GM11168 (cell line): ENCODE results near the gene GADD45GIP1.

Experiments
- in situ Hi-C: fragments of 300-500 bp; cut with MboI; formaldehyde crosslinking; loops from one replicate; pipeline ENCODE4 v1.12.0; 2022; ENCODE audit warnings: low sequenced_read_pairs; ENCODE audit not compliant: unreplicated experiment

Gene GADD45GIP1

DNA sequence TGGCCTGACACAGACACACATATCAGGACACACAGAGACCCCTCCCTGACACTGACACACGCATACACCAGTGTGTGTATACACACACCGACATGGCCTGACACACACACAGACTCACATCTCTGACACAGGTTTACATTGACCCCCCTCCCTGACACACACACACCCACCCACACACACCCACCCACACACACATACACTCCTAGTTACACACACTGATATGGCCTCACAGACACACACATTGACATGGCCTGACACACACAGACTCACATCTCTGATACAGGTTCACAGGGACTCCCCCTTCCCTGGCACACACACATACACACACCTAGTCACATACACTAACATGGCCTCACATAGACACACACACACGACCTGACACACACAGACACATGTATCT, 33.8 kb upstream of the GADD45GIP1 start:
- in situ Hi-C loops, result loop anchor here (5.0 kb wide), 1 partner anchor 41 kb away; no protein-coding TSS in a partner anchor

DNA sequence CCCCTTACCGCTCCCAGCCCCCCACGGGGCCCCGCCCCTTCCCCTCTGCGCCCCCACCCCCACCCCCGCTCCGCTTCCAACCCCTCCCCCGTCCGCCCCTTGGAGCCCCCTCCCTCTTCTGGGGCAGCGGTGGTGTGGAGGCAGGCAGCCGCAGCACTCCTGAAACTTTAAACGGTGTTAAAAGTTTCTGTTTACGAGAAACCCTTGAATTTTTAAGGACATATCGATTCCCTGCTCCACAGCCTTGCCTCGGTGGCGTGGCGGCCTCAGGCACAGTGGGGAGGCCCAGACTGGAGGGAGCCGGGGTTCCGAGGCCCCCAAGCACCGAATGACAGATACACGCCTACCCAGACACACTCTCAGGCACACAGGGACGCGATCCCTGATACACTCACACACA, 33.4 kb upstream of the GADD45GIP1 start:
- in situ Hi-C loops, result loop anchor here (5.0 kb wide), 1 partner anchor 42 kb away; no protein-coding TSS in a partner anchor

DNA sequence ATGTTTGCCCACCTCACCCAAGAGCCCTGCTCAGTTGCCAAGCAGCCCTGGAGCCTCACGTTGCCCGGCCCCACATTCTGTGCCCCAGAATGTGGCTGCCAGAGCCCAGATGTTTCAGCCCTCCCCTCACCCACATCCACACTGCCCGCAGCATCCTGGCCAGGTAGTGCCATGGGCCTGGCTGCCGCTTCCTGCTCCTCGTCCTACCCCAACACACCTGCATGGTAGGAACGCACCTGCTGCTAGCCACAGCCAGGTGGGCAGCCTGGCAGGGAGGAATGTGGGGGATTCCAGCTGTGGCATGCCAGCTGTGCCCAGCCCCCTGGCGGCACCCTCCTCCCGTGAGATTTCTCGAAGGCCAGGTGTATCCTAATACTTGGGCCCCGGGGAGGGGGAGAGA, 30.8 kb upstream of the GADD45GIP1 start:
- in situ Hi-C loops, result no loop called here

DNA sequence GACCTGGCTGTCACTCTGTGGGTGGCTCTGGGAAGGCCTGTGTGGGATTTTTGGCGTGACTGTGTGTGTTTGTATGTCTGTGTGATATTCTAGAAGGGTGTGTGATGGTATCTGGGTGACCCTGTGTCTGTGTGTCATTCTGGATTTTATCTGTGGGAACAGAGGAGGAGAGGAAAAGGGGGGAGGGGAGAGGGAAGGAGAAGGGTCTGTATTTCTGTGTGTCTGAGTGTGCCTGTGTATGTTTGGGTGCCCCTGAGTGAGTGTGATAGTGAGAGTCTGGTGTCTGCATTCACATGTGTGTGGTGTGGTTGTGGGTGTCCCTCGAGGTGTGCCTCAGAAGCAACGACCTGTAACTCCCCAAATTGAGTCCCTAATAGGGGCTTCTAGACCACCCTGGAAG, 30.2 kb upstream of the GADD45GIP1 start:
- in situ Hi-C loops, result no loop called here

DNA sequence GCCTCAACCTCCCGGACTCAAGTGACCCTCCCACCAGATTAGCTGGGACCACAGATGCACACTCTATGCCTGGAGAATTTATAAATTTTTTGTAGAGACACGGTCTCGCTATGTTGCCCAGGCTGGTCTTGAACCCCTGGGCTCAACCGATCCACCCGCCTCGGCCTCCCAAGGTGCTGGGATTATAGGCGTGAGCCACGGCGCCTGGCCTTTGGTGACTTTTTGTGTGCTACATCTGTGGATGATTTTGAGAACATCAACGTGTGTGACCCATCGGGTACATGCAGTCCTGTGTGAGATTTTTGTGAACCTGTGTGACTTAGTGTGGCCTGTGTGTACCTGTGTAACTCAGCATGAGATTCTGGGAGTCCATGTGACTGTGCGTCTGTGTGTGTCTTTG, 29.7 kb upstream of the GADD45GIP1 start:
- in situ Hi-C loops, result no loop called here

DNA sequence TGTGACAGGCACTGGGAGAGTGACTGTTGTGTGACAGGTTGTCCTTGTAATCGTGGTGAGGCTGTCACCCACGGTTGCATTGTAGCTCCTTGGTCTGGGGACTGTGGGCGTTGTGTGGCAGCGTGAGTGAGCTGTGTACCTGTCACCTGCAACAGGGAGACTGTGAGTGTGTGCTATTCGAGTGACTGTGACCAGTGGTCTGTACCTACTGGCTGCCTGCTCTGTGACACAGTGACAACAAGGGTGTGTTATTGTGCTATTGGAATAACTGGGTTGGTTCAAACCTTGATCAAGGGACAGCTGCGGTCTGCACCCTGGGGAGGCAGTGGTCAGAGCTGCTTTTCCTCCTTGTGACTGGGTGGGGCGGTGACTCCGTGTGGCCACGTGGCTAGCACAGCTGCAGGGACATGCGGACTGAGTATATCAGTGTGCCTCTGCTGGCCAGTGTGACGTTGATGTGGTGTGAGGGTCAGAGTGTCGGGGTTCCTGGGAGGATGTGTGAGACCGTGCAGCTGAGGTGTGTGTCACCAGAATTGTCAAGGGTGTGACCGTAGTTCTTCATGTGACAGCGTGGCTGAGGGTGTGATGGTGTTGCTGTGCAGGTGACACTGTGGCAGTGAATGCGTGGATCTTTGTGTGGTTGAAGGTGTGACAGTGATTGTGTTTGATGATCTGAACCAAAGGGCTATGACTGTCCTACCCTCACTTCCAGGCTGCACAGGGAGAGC, 28.2 kb upstream of the GADD45GIP1 start:
- in situ Hi-C loops, result no loop called here

DNA sequence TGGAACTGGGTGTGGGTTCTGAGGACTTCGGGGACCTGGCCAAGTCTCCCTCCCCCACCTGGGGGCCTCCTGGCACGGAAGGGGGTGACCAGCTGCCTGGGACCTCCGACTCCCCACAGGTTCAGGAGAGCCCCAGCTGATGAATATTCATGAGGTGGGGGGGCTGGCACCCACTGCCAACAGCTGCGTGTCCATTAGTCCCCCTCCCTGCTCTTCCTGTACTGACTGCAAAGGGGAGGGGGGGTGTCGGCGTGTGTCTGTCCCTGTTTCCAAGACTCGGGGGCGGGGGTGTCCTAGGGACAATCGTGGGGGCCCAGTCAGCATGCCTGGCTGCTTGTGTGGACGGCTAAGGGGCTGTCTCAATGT, 27.6 kb upstream of the GADD45GIP1 start:
- in situ Hi-C loops, result no loop called here

DNA sequence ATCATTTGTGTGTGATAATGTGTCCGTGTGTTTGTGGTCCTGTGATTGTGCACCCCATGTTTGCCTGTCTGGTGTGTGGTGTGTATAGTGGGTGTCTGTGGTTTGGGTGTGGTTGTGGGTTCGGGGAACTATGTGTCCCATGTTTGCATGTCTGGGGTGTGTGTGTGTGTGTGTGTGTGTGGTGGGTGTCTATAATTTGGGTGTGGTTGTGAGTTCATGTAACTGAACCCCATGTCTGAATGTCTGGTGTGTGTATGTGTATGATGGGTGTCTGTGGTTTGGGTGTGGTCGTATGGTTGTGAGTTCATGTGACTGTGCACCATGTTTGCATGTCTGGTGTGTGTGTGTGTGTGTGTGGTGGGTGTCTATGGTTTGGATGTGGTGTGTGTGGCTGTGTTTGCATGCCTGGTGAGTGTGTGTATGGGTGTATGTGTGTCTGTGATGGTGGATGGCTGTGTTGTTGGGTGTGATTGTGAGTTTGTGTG, 27.2 kb upstream of the GADD45GIP1 start:
- in situ Hi-C loops, result no loop called here

DNA sequence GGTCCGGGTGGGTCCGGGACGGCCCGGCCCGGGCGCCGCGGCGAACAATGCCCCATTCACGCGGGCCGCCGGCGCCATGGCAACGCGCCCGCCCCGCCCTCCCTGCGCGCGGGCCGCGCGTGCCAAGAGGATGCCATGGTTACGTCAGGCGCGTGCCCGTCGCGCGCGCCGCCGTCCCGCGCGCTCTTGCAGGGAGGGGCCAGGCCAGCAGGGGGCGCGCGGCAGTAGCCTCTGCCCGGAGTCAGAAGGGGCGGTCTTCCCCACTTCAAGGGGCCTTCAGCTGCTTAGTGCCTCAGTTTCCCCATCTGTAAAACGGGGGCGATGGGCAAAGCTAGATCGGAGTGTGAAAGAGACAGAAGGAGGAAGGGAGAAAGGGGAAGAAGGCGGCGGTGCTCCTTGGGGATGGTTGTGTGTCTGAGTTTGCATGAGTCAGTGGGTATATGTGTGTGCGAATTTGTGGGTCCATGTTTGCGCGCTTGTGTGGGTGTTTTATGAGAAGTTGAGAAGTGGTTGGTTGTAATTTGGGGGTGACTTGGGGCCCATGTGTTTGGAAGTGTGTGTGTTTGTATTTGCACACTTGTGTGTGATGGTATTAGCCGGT, 26.6 kb upstream of the GADD45GIP1 start:
- in situ Hi-C loops, result no loop called here

DNA sequence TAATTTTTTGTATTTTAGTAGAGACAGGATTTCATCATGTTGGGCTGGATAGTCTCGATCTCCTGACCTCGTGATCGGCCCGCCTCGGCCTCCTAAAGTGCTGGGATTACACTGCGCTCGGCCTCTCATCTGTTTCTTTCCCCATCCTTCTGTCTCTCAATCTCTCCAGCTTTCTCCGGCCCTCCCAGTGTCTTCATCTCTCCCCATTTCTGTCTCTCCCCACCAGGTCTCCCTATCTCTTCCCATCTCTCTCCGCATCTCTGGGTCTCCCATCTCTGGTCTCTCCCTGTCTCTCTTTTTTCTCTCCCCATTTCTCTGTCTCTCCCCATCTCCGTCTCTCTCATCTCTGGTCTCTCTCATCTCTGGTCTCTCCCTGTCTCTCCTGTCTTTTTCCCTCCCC, 26.1 kb upstream of the GADD45GIP1 start:
- in situ Hi-C loops, result no loop called here

DNA sequence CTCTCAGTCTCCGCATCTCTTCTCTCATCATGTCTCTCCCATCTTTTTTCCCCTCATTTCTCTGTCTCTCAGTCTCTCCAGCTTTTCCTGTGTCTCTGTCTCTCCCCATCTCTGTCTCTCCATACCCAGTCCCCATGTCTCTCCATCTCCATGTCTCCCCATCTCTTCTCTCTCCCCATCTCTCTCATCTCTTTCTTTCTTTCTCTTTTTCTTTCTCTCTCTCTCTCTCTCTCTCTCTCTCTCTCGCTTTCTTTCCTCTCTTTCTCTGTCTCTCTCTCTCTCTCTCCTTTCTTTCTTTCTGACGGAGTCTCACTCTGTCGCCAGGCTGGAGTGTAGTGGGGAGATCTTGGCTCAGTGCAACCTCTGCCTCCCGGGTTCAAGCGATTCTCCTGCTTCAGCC, 25.6 kb upstream of the GADD45GIP1 start:
- in situ Hi-C loops, result no loop called here

DNA sequence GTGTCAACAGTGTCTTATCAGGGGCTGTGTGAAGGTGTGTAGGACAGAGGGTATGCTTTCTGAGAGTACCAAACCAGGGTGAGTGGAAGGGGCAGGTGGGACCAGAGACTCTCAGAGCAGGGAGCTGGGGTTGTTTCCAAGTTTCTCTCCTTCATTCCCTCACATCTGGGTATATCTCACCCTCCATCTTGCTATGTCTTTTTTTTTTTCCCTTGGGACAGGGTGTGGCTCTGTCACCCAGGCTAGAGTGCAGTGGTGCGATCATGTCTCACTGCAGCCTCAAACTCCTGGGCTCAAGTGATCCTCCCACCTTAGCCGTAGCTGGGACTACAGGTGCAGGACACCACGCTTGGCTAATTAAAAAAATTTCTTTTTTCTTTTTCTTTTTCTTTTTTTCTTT, 23.0 kb upstream of the GADD45GIP1 start:
- in situ Hi-C loops, result loop anchor here (10.0 kb wide), 1 partner anchor 45 kb away; no protein-coding TSS in a partner anchor

DNA sequence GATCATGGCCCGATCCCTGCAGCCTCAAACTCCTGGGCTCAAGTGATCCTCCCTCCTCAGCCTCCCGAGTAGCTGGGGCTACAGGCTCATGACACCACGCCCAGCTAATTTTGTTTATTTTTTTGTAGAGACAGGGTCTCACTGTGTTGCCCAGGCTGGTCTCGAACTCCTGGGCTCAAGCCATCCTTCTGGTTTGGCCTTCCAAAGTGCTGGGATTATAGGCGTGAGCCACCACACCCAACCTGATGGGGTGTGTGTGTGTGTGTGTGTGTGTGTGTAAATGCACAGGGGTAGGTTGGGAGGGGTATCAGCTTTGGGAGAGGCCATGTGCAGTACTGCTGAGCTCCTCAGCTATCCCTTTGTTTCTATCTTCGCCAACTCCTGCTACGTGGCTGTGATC, 19.1 kb upstream of the GADD45GIP1 start:
- in situ Hi-C loops, result loop anchor here (10.0 kb wide), 1 partner anchor 49 kb away; no protein-coding TSS in a partner anchor

DNA sequence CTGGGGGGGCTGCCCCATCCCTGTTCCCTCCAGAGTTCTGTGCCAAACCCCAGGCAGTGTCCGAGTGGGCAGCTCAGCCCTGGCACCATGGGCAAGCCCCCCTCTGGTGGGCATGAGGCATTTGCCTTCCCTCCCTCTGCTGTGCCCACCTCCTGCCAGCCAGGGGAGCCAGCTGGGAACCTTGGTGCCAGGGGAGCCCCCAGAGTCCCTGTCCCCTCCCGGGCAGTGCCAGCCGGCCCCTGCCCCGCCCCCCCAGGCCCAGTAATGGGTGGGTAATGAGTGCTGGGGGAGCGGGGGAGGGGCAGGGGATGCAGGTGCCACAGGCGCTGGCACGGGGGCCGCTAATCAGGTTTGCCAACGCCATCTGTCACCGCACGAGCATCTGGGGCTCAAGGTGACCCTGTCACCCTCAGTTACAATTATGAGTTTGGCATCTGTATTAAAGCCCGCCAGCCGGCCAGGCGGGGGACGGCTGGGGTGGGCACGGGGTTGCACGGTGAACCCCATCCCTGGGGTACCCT, 18.3 kb upstream of the GADD45GIP1 start:
- in situ Hi-C loops, result loop anchor here (10.0 kb wide), 1 partner anchor 50 kb away; no protein-coding TSS in a partner anchor

DNA sequence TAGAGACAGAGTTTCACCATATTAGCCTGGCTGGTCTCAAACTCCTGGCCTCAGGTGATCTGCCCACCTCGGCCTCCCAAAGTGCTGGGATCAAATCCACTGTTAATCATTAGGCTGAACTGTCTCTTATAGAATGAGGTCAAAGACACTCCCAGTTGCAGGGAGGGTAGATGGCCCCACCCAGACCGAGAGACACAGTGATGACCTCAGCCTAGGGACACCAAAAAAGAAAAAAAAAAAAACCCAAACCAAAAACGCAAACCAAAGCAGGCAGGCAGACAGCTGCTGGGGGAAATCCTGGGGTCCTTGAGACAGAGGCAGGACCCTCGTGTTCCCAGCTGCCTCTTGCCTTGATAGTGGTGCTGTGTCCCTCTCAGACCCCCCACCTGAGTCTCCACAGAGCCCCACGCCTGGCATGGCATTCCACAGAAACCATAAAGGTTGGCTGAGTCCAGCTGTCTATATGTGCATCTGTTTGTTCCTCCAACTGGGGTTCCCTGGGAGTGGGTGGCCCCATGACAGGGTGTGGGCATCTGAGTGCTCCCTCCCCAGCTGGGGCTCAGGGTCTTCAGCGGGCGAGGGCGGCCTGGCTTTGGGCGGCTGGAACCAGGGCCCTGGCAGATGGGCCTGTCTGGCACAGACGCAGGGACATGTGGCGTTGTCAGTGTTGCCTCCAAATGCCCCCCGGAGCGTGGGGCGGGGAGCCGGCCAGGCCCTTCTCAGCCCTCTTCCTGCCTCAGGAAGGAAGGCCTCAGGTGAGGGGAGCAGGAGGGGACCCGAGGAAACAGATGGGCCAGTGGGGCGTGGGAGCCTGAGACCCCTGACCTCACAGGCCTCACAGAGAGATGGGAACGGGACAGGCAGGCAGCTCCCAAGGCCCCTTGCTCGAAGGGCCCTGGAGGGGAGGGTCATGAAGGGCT, 17.5 kb upstream of the GADD45GIP1 start:
- in situ Hi-C loops, result loop anchor here (5.0 to 10.0 kb wide), 2 partner anchors 50 to 118 kb away; no protein-coding TSS in a partner anchor

DNA sequence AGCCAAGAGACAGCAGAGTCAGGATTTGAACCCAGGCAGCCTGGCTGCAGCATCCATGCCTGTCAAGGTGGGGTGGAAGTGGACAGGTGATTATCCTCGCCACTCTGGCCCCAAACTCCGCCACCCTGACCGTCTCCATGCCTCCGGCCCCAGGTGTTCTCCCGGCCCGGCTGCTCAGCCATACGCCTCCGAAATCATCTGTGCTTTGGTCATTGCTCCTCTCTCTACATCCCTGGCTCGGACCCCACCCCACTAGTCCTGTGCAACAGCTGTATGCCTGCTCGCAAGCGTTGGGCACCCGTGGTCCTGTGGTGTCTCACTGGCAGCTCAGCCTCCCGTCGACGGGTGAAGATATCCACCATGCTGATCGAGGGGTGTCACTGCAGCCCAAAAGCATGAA, 16.2 kb upstream of the GADD45GIP1 start:
- in situ Hi-C loops, result loop anchor here (5.0 to 10.0 kb wide), 2 partner anchors 52 to 119 kb away; no protein-coding TSS in a partner anchor

DNA sequence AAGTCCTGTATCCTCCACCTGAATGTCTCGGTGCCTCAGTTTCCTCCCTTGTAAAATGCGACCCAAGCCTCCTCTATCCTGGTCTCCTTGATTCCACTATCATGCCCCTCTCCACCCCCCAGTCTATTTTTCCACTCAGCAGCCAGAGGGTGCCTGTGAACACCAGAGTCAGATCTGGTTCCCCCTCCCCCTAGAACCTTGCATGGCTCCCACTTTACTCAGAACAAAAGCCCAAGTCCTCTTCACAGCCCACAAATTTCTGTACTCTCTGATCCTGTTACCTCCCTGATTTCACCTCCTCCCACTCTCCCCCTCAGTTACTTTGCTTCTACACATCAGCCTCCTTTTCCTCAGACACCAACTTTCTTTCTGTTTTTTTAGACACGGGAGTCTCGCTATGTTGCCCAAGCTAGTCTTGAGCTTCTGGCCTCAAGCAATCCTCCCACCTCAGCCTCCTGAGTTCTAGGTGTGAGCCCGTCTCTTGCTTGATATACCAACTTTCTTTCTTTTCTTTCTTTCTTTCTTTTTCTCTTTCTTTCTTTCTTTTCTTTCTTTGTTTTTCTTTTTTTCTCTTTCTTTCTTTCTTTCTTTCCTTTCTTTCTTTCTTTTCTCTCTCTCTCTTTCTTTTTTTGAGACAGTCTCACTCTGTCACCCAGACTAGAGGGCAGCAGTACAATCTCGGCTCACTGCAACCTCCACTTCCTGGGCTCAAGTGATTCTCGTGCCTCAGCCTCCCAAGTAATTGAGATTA, 13.2 kb upstream of the GADD45GIP1 start:
- in situ Hi-C loops, result loop anchor here (5.0 to 10.0 kb wide), 2 partner anchors 55 to 122 kb away; no protein-coding TSS in a partner anchor

DNA sequence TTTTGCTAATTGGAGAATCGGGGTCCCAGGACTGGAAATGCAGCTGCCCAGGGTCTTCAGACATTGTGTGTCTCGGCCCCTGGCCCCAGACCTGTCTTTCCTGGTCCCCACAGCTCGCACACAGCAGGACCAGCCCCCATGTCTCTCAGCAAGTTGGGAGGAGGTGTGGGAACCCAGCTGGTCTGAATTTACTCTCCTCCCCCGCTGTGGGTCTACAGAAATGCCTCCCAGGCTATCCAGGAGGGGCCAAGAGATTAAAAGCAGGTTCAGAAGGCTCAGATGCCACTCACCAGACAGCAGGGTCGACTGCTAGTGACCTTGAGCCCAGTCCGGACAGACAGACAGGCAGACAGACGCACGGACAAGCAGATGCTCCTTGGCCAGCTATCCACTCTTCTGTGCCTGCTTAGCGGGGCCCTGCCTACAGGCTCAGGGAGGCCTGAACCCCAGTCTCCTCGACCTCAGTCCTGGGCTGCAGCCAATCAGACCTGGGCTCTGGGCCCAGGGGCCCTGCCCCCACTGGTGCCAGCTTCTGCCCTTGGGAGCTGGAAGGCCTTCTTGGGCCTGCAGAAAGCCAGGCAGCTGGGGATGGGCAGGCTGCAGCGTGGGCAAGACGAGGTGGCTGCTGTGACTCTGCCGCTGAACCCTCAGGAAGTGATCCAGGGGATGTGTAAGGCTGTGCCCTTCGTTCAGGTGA, 12.4 kb upstream of the GADD45GIP1 start, which contains the start of gene DAND5:
DAND5 (plus strand) TSS at position 285 of the 697 bp plus-strand sequence; CDS start at position 370, 85 bp downstream.
- in situ Hi-C loops, result no loop called here

DNA sequence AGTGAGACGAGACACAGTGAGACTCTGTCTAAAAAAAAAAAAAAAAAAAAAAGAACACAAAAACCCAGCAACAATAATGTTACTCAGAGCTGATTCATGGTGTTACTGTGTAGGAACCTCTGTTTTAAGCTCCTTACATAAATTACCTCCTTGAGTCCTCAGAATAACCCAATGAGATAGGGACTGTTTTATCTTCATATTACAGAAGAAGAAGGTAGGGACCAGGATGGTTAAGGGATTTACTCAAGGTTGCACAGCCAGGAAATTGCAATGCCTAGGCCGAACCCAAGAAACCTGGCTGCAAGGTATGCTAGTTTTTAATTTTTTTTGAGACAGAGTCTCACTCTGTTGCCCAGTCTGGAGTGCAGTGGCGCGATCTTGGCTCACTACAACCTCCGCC, 10.9 kb upstream of the GADD45GIP1 start:
- in situ Hi-C loops, result no loop called here
